ENCODE results near the gene CNTN1. TPM values are rescaled to one million over a fixed set of nuclear protein-coding genes. Genes with fewer than 3 reads are reported as not detected.

Gene CNTN1
- polyA plus RNA-seq, 1 donor from 2014 or later, result 101 TPM

DNA sequence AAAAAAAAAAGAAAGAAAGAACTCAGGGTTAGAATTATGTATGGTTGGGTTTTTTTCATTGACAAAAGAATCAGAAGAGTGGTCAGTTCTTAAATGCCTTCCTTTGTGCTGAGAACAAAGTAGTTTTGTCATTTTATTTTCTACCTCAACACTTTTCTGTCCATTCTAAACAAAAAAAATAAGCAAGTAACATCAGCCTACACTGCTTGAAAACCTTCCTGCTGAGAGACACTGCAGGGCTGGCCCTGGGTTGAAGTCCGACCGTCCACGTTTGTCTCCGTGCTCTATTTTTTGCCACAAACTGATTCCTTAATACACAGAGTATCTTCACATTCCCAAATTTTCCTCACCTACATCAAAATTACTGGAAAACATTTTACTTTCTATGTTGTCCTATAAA, 284.3 kb downstream of the CNTN1 start:
- Histone ChIP-seq H3K79me2 (replicated peaks; ENCODE audit: insufficient read depth, low read length) (no peaks in the 10 kb centered on the region), H3K9ac (ENCODE audit: low read length) (no peak overlapping the region), H4K20me1 (ENCODE audit: insufficient read depth) (no peaks in the 10 kb centered on the region), H3K4me2 (ENCODE audit: low read length) (no peak overlapping the region), H3K27ac (ENCODE audit: low read length) (no peak overlapping the region), H3K4me3 (ENCODE audit: low read length) (no peak overlapping the region), H2AFZ (ENCODE audit: low read depth, low read length) (no peak overlapping the region), H3F3A (ENCODE audit: insufficient read depth, low read length, poor library complexity, severe bottlenecking) (no peaks in the 10 kb centered on the region), H3K36me3 (ENCODE audit: insufficient read depth, low read length) (no peaks in the 10 kb centered on the region), H3K9me2 (ENCODE audit: insufficient read depth, low read length) (no peaks in the 10 kb centered on the region), H3K27me3 (ENCODE audit: insufficient read depth, low read depth, low read length) (no peaks in the 10 kb centered on the region), H3K9me3 (ENCODE audit: low read length) (no peaks in the 10 kb centered on the region)
- TF ChIP-seq TAF1 (IDR thresholded peaks at IDR 0.05; ENCODE audit: low read depth), result no peak

DNA sequence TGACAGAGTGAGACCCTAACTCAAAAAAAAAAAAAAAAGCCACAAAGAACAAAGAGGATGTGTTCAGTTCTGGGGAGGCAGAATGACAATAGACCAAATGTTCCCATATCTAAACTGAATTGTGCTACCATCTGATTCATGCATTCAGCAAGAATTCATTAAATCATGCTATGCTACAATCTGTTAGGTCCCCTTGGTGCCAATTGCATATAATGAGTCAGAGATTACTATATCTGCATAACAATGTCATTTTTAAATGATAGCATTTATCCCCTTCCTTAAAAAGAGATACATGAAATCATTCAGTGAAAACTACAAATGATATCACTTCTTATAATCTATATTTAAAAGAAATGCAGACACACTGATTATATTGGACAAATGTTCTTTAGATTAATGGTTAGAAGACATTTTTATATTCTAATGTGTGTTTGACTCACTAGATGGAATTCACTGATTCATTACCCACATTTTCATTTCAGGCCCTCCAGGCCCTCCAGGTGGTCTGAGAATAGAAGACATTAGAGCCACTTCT, 288.3 kb downstream of the CNTN1 start:
- Histone ChIP-seq H3K9me2 (ENCODE audit: insufficient read depth, low read length) (no peaks in the 10 kb centered on the region), H3K79me2 (replicated peaks; ENCODE audit: insufficient read depth, low read length) (no peaks in the 10 kb centered on the region), H3K36me3 (ENCODE audit: insufficient read depth, low read length) (no peaks in the 10 kb centered on the region), H3F3A (ENCODE audit: insufficient read depth, low read length, poor library complexity, severe bottlenecking) (no peaks in the 10 kb centered on the region), H3K27ac (ENCODE audit: low read length) (peak overlapping the region; percentile 17), H4K20me1 (ENCODE audit: insufficient read depth) (no peaks in the 10 kb centered on the region), H3K9me3 (ENCODE audit: low read length) (no peaks in the 10 kb centered on the region), H2AFZ (ENCODE audit: low read depth, low read length) (no peak overlapping the region), H3K4me3 (ENCODE audit: low read length) (no peak overlapping the region), H3K4me2 (ENCODE audit: low read length) (no peak overlapping the region), H3K9ac (ENCODE audit: low read length) (no peak overlapping the region), H3K27me3 (ENCODE audit: insufficient read depth, low read depth, low read length) (no peaks in the 10 kb centered on the region)
- TF ChIP-seq RAD21 (conservative IDR thresholded peaks at IDR 0.05) (no peak), SMC3 (conservative IDR thresholded peaks at IDR 0.05; ENCODE audit: poor library complexity) (no peak), TAF1 (IDR thresholded peaks at IDR 0.05; ENCODE audit: low read depth) (no peak), EP300 (conservative IDR thresholded peaks at IDR 0.05; ENCODE audit: poor library complexity, severe bottlenecking) (no peak), EZH2 (IDR thresholded peaks at IDR 0.05; ENCODE audit: borderline replicate concordance, insufficient read depth, low read length, poor library complexity, severe bottlenecking) (no peak), MXI1 (conservative IDR thresholded peaks at IDR 0.05; ENCODE audit: poor library complexity, severe bottlenecking) (no peak), POLR2AphosphoS5 (IDR thresholded peaks at IDR 0.05) (no peak)
- TF ChIP-seq, protein P1, sequence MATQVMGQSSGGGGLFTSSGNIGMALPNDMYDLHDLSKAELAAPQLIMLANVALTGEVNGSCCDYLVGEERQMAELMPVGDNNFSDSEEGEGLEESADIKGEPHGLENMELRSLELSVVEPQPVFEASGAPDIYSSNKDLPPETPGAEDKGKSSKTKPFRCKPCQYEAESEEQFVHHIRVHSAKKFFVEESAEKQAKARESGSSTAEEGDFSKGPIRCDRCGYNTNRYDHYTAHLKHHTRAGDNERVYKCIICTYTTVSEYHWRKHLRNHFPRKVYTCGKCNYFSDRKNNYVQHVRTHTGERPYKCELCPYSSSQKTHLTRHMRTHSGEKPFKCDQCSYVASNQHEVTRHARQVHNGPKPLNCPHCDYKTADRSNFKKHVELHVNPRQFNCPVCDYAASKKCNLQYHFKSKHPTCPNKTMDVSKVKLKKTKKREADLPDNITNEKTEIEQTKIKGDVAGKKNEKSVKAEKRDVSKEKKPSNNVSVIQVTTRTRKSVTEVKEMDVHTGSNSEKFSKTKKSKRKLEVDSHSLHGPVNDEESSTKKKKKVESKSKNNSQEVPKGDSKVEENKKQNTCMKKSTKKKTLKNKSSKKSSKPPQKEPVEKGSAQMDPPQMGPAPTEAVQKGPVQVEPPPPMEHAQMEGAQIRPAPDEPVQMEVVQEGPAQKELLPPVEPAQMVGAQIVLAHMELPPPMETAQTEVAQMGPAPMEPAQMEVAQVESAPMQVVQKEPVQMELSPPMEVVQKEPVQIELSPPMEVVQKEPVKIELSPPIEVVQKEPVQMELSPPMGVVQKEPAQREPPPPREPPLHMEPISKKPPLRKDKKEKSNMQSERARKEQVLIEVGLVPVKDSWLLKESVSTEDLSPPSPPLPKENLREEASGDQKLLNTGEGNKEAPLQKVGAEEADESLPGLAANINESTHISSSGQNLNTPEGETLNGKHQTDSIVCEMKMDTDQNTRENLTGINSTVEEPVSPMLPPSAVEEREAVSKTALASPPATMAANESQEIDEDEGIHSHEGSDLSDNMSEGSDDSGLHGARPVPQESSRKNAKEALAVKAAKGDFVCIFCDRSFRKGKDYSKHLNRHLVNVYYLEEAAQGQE (IDR thresholded peaks at IDR 0.05; ENCODE audit: borderline replicate concordance), result no peak
- TF ChIP-seq, protein P2, sequence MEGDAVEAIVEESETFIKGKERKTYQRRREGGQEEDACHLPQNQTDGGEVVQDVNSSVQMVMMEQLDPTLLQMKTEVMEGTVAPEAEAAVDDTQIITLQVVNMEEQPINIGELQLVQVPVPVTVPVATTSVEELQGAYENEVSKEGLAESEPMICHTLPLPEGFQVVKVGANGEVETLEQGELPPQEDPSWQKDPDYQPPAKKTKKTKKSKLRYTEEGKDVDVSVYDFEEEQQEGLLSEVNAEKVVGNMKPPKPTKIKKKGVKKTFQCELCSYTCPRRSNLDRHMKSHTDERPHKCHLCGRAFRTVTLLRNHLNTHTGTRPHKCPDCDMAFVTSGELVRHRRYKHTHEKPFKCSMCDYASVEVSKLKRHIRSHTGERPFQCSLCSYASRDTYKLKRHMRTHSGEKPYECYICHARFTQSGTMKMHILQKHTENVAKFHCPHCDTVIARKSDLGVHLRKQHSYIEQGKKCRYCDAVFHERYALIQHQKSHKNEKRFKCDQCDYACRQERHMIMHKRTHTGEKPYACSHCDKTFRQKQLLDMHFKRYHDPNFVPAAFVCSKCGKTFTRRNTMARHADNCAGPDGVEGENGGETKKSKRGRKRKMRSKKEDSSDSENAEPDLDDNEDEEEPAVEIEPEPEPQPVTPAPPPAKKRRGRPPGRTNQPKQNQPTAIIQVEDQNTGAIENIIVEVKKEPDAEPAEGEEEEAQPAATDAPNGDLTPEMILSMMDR (IDR thresholded peaks at IDR 0.05; ENCODE audit: poor library complexity, severe bottlenecking), result no peak

DNA sequence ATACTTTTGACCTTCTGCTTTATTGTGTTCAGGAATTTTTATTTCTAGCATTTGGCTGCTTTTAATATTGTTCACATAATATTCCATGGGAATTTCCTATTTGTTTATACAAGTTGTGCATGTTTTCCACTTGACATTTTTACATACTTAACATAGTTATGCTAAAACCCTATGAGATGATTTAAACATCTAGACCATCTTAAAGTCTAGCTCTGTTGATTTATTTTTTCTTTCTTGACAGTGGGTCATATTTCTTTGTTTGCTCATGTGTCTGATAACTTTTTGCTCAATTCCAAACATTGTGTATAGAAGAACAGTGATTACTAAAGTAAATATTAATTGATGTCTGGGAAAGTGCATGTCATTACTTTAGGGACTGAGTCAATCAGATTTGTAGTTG, 293.8 kb downstream of the CNTN1 start:
- H3K9me3 ChIP-seq (ENCODE audit: low read length), result no peaks in the 10 kb centered on the region
- no peak overlapping the region for H3K4me3 ChIP-seq (ENCODE audit: low read length)
- H3K27me3 ChIP-seq (ENCODE audit: insufficient read depth, low read depth, low read length), result no peaks in the 10 kb centered on the region
- no peaks in the 10 kb centered on the region for H4K20me1 ChIP-seq (ENCODE audit: insufficient read depth)
- TF ChIP-seq EZH2 (IDR thresholded peaks at IDR 0.05; ENCODE audit: borderline replicate concordance, insufficient read depth, low read length, poor library complexity, severe bottlenecking) (no peak), RAD21 (conservative IDR thresholded peaks at IDR 0.05) (no peak), MXI1 (conservative IDR thresholded peaks at IDR 0.05; ENCODE audit: poor library complexity, severe bottlenecking) (no peak), EP300 (conservative IDR thresholded peaks at IDR 0.05; ENCODE audit: poor library complexity, severe bottlenecking) (no peak), TAF1 (IDR thresholded peaks at IDR 0.05; ENCODE audit: low read depth) (no peak), POLR2AphosphoS5 (IDR thresholded peaks at IDR 0.05) (no peak), SMC3 (conservative IDR thresholded peaks at IDR 0.05; ENCODE audit: poor library complexity) (no peak)
- TF ChIP-seq, protein P2 (IDR thresholded peaks at IDR 0.05; ENCODE audit: poor library complexity, severe bottlenecking), result no peak
- TF ChIP-seq, protein P1 (IDR thresholded peaks at IDR 0.05; ENCODE audit: borderline replicate concordance), result no peak
- no peaks in the 10 kb centered on the region for H3K9me2 ChIP-seq (ENCODE audit: insufficient read depth, low read length)
- H2AFZ ChIP-seq (ENCODE audit: low read depth, low read length), result no peak overlapping the region
- H3K27ac ChIP-seq (ENCODE audit: low read length), result no peak overlapping the region
- no peaks in the 10 kb centered on the region for H3K36me3 ChIP-seq (ENCODE audit: insufficient read depth, low read length)
- H3K9ac ChIP-seq (ENCODE audit: low read length), result no peak overlapping the region
- H3F3A ChIP-seq (ENCODE audit: insufficient read depth, low read length, poor library complexity, severe bottlenecking), result no peaks in the 10 kb centered on the region
- no peak overlapping the region for H3K4me2 ChIP-seq (ENCODE audit: low read length)
- H3K79me2 ChIP-seq (replicated peaks; ENCODE audit: insufficient read depth, low read length), result no peaks in the 10 kb centered on the region

Data from neural cell (in vitro differentiated cells).